HEK293T (cell line): ENCODE results near the gene ESR1.

Experiments used
- CTBP1 ChIP-seq: fragments of 450-650 bp; IDR thresholded peaks from 2 replicates; pipeline ENCODE4 v1.6.1; 2016; ENCODE audit warnings: borderline replicate concordance
- ELF4 ChIP-seq: fragments of 450-650 bp; IDR thresholded peaks from 2 replicates; pipeline ENCODE4 v1.6.1; 2017; ENCODE audit warnings: antibody characterized with exemption
- FOXK2 ChIP-seq: fragments of 450-650 bp; IDR thresholded peaks from 2 replicates; pipeline ENCODE4 v1.6.1; 2016; ENCODE audit warnings: mild to moderate bottlenecking
- FOXM1 ChIP-seq: fragments of 450-650 bp; IDR thresholded peaks from 2 replicates; pipeline ENCODE4 v1.6.1; 2017; ENCODE audit warnings: mild to moderate bottlenecking, borderline replicate concordance
- LEF1 ChIP-seq: fragments of 450-650 bp; IDR thresholded peaks from 2 replicates; pipeline ENCODE4 v1.6.1; 2017; ENCODE audit warnings: mild to moderate bottlenecking, borderline replicate concordance
- NFRKB ChIP-seq: fragments of 450-650 bp; IDR thresholded peaks from 2 replicates; pipeline ENCODE4 v1.6.1; 2016; ENCODE audit warnings: mild to moderate bottlenecking, moderate library complexity
- PKNOX1 ChIP-seq: fragments of 450-650 bp; IDR thresholded peaks from 2 replicates; pipeline ENCODE4 v1.6.1; 2016
- SP1 ChIP-seq: fragments of 450-650 bp; IDR thresholded peaks from 2 replicates; pipeline ENCODE4 v1.6.1; 2017
- SUZ12 ChIP-seq: fragments of 450-650 bp; IDR thresholded peaks from 2 replicates; pipeline ENCODE4 v1.6.1; 2016; ENCODE audit warnings: mild to moderate bottlenecking

- TF ChIP-seq LEF1, result no peak
- no peak for TF ChIP-seq ELF4
- TF ChIP-seq PKNOX1, result no peak
- no peak for TF ChIP-seq CTBP1
- TF ChIP-seq NFRKB, result no peak
- TF ChIP-seq FOXK2, result no peak
- TF ChIP-seq FOXM1, result no peak
- no peak for TF ChIP-seq SP1
- TF ChIP-seq SUZ12, result no peak
Measured at GRCh38 chr6:152034631-152035030, 227.1 kb downstream of the ESR1 start.
